HepG2 (cell line): Measurements from ENCODE around the gene EIF4G2. TPM values are rescaled to one million over a fixed set of nuclear protein-coding genes. Genes with fewer than 3 reads are reported as not detected.

Source experiments
- ATAC-seq: fragments of 200-7000 bp; cut with Tn5 transposase; 3 replicates; pipeline ENCODE4 v1.9.1; 2020; ENCODE audit warnings: mild to moderate bottlenecking, moderate library complexity
- BruUV-seq: library from RNA; stranded (reverse); fragments of 400-500 nt; replicated peaks from 2 replicates; lab custom pipeline; 2021; lab: Mats Ljungman, UMichigan
- CTCF ChIA-PET: fragments of 300-600 bp; formaldehyde crosslinking; extraction: SDS; loops from one replicate; lab custom pipeline; 2021; ENCODE audit warnings: low total read pairs, inconsistent platforms, low intra/inter-chr PET ratio; lab: Yijun Ruan, JAX
- POLR2A ChIA-PET: fragments of 350-600 bp; sonication (Branson Sonifier 250); formaldehyde crosslinking; loops from one replicate; lab custom pipeline; 2020; ENCODE audit warnings: antibody characterized with exemption, inconsistent platforms; lab: Yijun Ruan, JAX
- DNase-seq: peaks from one replicate; pipeline ENCODE4 v3.0.0-alpha.2; 2015; ENCODE audit warnings: low spot score
- FAIRE-seq: peaks from 3 replicates; lab custom pipeline; 2011; peaks lifted over from hg19 to GRCh38; lab: Jason Lieb, UNC
- H2AFZ ChIP-seq: one replicate; pipeline ENCODE4 v1.6.1; 2011; ENCODE audit warnings: low read length, inconsistent platforms
- H3K27ac ChIP-seq: fragments of 300-600 bp; 3 replicates; pipeline ENCODE4 v1.8.0; 2011; ENCODE audit warnings: mixed run types, mild to moderate bottlenecking, mixed read lengths, low read length, inconsistent platforms; ENCODE audit not compliant: insufficient read depth; ENCODE audit errors: extremely low read length
- H3K27me3 ChIP-seq, 2 experiments: fragments of 200-600 bp in 1 of 2; 2 replicates in 1 of 2; 3 replicates in 1 of 2; pipeline versions ENCODE4 v1.6.0 to v1.8.0; 2011; ENCODE audit warnings: low read length in 2 of 2, mild to moderate bottlenecking in 2 of 2, moderate library complexity in 2 of 2, inconsistent platforms in 1 of 2; ENCODE audit not compliant: insufficient read depth in 2 of 2, control insufficient read depth in 1 of 2
- H3K36me3 ChIP-seq, 2 experiments: fragments of 200-600 bp in 1 of 2; replicated peaks in 1 of 2; 2 replicates in 1 of 2; 3 replicates in 1 of 2; pipeline versions ENCODE4 v1.5.1 to v1.8.0; 2011; ENCODE audit warnings: low read length in 2 of 2, inconsistent platforms in 1 of 2; ENCODE audit not compliant: insufficient read depth in 2 of 2, control insufficient read depth in 1 of 2
- H3K4me1 ChIP-seq: 2 replicates; pipeline ENCODE4 v1.5.1; 2012; ENCODE audit warnings: low read length, inconsistent platforms; ENCODE audit not compliant: insufficient read depth
- H3K4me2 ChIP-seq: 2 replicates; pipeline ENCODE4 v1.6.0; 2011; ENCODE audit warnings: low read depth, low read length, inconsistent platforms
- H3K4me3 ChIP-seq, 3 experiments: fragments of 200-600 bp in 1 of 3; sonication (generic), shearing (Covaris generic) in 1 of 3; replicated peaks in 1 of 3; 2 replicates each; pipeline ENCODE4 v1.5.1; 2011 to 2016; ENCODE audit warnings: low read length in 3 of 3, inconsistent platforms in 2 of 3, low read depth in 2 of 3, mild to moderate bottlenecking in 2 of 3, control low read depth in 1 of 3, mixed read lengths in 1 of 3; ENCODE audit not compliant: insufficient read depth in 1 of 3
- H3K79me2 ChIP-seq: one replicate; pipeline ENCODE4 v1.6.1; 2011; ENCODE audit warnings: low read length, inconsistent platforms; ENCODE audit not compliant: insufficient read depth
- H3K9ac ChIP-seq: 2 replicates; pipeline ENCODE4 v1.6.0; 2011; ENCODE audit warnings: mild to moderate bottlenecking, low read depth, low read length, inconsistent platforms; ENCODE audit not compliant: insufficient read depth
- H3K9me3 ChIP-seq: 2 replicates; pipeline ENCODE4 v1.5.1; 2012; ENCODE audit warnings: mild to moderate bottlenecking, low read length
- H4K20me1 ChIP-seq: 2 replicates; pipeline ENCODE4 v1.6.0; 2011; ENCODE audit warnings: inconsistent platforms, mild to moderate bottlenecking, low read length, moderate library complexity; ENCODE audit not compliant: insufficient read depth
- EEA1 ChIP-seq: sonication (generic); formaldehyde crosslinking; IDR thresholded peaks from 2 replicates; pipeline ENCODE4 v1.5.1; 2020; ENCODE audit warnings: mild to moderate bottlenecking, missing genetic modification reagents, borderline replicate concordance
- ELK4 ChIP-seq: sonication (generic); formaldehyde crosslinking; IDR thresholded peaks from 2 replicates; pipeline ENCODE4 v1.9.0; 2021; ENCODE audit warnings: missing genetic modification reagents, borderline replicate concordance
- FIP1L1 ChIP-seq: fragments of 200-400 bp; formaldehyde crosslinking; IDR thresholded peaks from 2 replicates; pipeline ENCODE4 v1.6.1; 2018; ENCODE audit warnings: low read depth, mild to moderate bottlenecking, low read length, moderate library complexity, borderline replicate concordance; ENCODE audit not compliant: insufficient read depth
- FOXK1 ChIP-seq: sonication (generic); formaldehyde crosslinking; IDR thresholded peaks from 2 replicates; pipeline ENCODE4 v1.4.0; 2020; ENCODE audit warnings: low read depth, missing genetic modification reagents, borderline replicate concordance
- GFI1 ChIP-seq: sonication (generic); formaldehyde crosslinking; IDR thresholded peaks from 2 replicates; pipeline ENCODE4 v1.5.0; 2020; ENCODE audit warnings: missing genetic modification reagents, mild to moderate bottlenecking, borderline replicate concordance
- IRF2 ChIP-seq: IDR thresholded peaks from 2 replicates; pipeline ENCODE4 v1.6.1; 2018; ENCODE audit warnings: missing genetic modification reagents, missing compliant biosample characterization
- KDM5B ChIP-seq: sonication (generic); formaldehyde crosslinking; IDR thresholded peaks from 2 replicates; pipeline ENCODE4 v1.4.0; 2020; ENCODE audit warnings: missing genetic modification reagents, mild to moderate bottlenecking, borderline replicate concordance
- MIER3 ChIP-seq: IDR thresholded peaks from 2 replicates; pipeline ENCODE4 v1.6.1; 2016; ENCODE audit warnings: missing compliant biosample characterization, borderline replicate concordance
- MTF2 ChIP-seq: sonication (generic); formaldehyde crosslinking; IDR thresholded peaks from 2 replicates; pipeline ENCODE4 v1.5.0; 2020; ENCODE audit warnings: missing genetic modification reagents, borderline replicate concordance
- MXD4 ChIP-seq: IDR thresholded peaks from 2 replicates; pipeline ENCODE4 v1.6.1; 2016; ENCODE audit warnings: mild to moderate bottlenecking, missing biosample characterization, missing genetic modification reagents
- MXI1 ChIP-seq: IDR thresholded peaks from 3 replicates; pipeline ENCODE4 v1.6.1; 2012; ENCODE audit warnings: low read depth, low read length, inconsistent platforms, borderline replicate concordance
- NRL ChIP-seq: sonication (generic); formaldehyde crosslinking; IDR thresholded peaks from 2 replicates; pipeline ENCODE4 v1.5.0; 2020; ENCODE audit warnings: missing genetic modification reagents, mild to moderate bottlenecking, moderate library complexity, borderline replicate concordance
- POLR2AphosphoS5 ChIP-seq: IDR thresholded peaks from 2 replicates; pipeline ENCODE4 v1.6.1; 2012; ENCODE audit warnings: low read depth, low read length
- RELA ChIP-seq: sonication (generic); formaldehyde crosslinking; IDR thresholded peaks from 2 replicates; pipeline ENCODE4 v1.4.0; 2020; ENCODE audit warnings: missing genetic modification reagents
- ZNF230 ChIP-seq: sonication (generic); formaldehyde crosslinking; IDR thresholded peaks from 2 replicates; pipeline ENCODE4 v1.4.0; 2020; ENCODE audit warnings: mild to moderate bottlenecking, missing genetic modification reagents
- ZNF776 ChIP-seq: sonication (generic); formaldehyde crosslinking; IDR thresholded peaks from 2 replicates; pipeline ENCODE4 v1.4.0; 2020; ENCODE audit warnings: mild to moderate bottlenecking, missing genetic modification reagents
- ZSCAN20 ChIP-seq: sonication (generic); formaldehyde crosslinking; IDR thresholded peaks from 2 replicates; pipeline ENCODE4 v1.4.0; 2020; ENCODE audit warnings: missing genetic modification reagents, mild to moderate bottlenecking, borderline replicate concordance
- WGBS: methylation state at CpG from one replicate; pipeline ENCODE4 v1.1.6; 2017; ENCODE audit warnings: low lambda C conversion rate; 5-methylcytosine and 5-hydroxymethylcytosine counted together
- in situ Hi-C: cut with HindIII; loops from 2 replicates; pipeline ENCODE4 v1.10.0; 2017; ENCODE audit warnings: low pct_unique_long_range_greater_than_20kb; ENCODE audit not compliant: extremely low pct_ligation_motif_present
- intact Hi-C: fragments of 100-400 bp; cut with micrococcal nuclease; formaldehyde crosslinking; loops from one replicate; pipeline ENCODE4 v1.10.0; 2022; ENCODE audit not compliant: unreplicated experiment
- polyA plus RNA-seq, 8 experiments: library from polyadenylated mRNA; depleted of rRNA in 3 of 8; stranded (reverse) in 7 of 8; unstranded in 1 of 8; fragments of >200 nt; fragmentation: Illumina TruSeq in 4 of 8; extraction: Trizol in 4 of 8; gene quantifications; 2 replicates each; pipeline versions ENCODE4 v1.2.1 to v1.2.3, GENCODE V29; 2011 to 2016; ENCODE audit warnings: low read depth in 4 of 8, missing spikeins in 1 of 8, mixed read lengths in 1 of 8; ENCODE audit not compliant: insufficient read depth in 1 of 8
- total RNA-seq, 5 experiments: library from RNA; depleted of rRNA; stranded (reverse); fragments of >200 nt; fragmentation: Illumina TruSeq; extraction: Trizol; gene quantifications; 2 replicates each; pipeline ENCODE4 v1.2.3, GENCODE V29; 2016; ENCODE audit warnings: low read depth in 1 of 5

The EIF4G2 gene
- total and polyA plus RNA-seq, 2 of the 13 experiments (the other 11 are each of a cell fraction or from before 2014, with no cell fraction given) = 362 to 546 TPM

- TF ChIP-seq GFI1 (CRISPR knock-in tag) (no peak), FIP1L1 (no peak), IRF2 (CRISPR knock-in tag) (peak; percentile 73)
These were observed 16.2 kb downstream of the EIF4G2 start (continued) for GRCh38 chr11:10792385-10793068.

GRCh38 chr11:10786451-10786850 lies 22.3 kb downstream of the EIF4G2 start:
- Histone ChIP-seq H3K4me1 (no peaks in the 10 kb centered on the region), H4K20me1 (no peaks in the 10 kb centered on the region), H3K9ac (no peak overlapping the region), H3K9me3 (no peaks in the 10 kb centered on the region), H3K4me2 (no peak overlapping the region), H3K36me3 (no peaks in the 10 kb centered on the region), H3K79me2 (no peaks in the 10 kb centered on the region), H3K4me3 (no peak overlapping the region), H3K27ac (no peak overlapping the region), H3K27me3 (peaks cover 2 to 21% of the 10 kb centered on the region in 2 experiments; a peak in 4 of 5 replicates), H2AFZ (no peak overlapping the region)
- in situ Hi-C loops (no loop called here), intact Hi-C loops (no loop called here)
- no TSS peak for BruUV-seq
- ChIA-PET CTCF (no interaction called here), POLR2A (interaction anchor here (2.0 kb wide), 1 partner anchor 22 kb away, joined by 7 read pairs; the partner anchor contains the start of gene EIF4G2)
- WGBS = 63% methylated on average over 3 of the region's 5 CpGs
- FAIRE-seq (no peak), DNase-seq (no peak), ATAC-seq (no peak)
- TF ChIP-seq RELA = no peak
- no peak for TF ChIP-seq MIER3 (CRISPR knock-in tag)
- no peak for TF ChIP-seq ZSCAN20 (CRISPR knock-in tag)
- TF ChIP-seq MXI1 = no peak
- TF ChIP-seq MXD4 (CRISPR knock-in tag) = no peak
- TF ChIP-seq NRL (CRISPR knock-in tag) = no peak
- no peak for TF ChIP-seq KDM5B (CRISPR knock-in tag)
- no peak for TF ChIP-seq ZNF230
- no peak for TF ChIP-seq POLR2AphosphoS5
- no peak for TF ChIP-seq ZNF776 (CRISPR knock-in tag)
- no peak for TF ChIP-seq EEA1
- TF ChIP-seq FOXK1 (CRISPR knock-in tag) = no peak
- no peak for TF ChIP-seq ELK4 (CRISPR knock-in tag)
- no peak for TF ChIP-seq MTF2
